Aorta (tissue), 5 donors: ENCODE results near the gene KANTR. TPM values are rescaled to one million over a fixed set of nuclear protein-coding genes. Genes with fewer than 3 reads are reported as not detected.
"Not testable (repeated sequence)": the region's sequence is repeated elsewhere in the genome, so short reads cannot be mapped to it uniquely, and the experiment has no call there.

ENCODE experiments used
- ATAC-seq: fragments of 200-7000 bp; cut with Tn5 transposase; one replicate; pipeline ENCODE4 v1.9.1; 2022; ENCODE audit warnings: moderate library complexity; ENCODE audit not compliant: low FRiP score
- DNase-seq, 2 donors: peaks; one replicate each; pipeline ENCODE4 v3.0.0-alpha.2; 2020
- H3K27ac ChIP-seq, 2 donors: one replicate each; pipeline ENCODE4 v1.5.1; 2013; ENCODE audit warnings: low read length in 2 of 2, mild to moderate bottlenecking in 2 of 2, moderate library complexity in 2 of 2, control low read depth in 1 of 2, inconsistent platforms in 1 of 2, low read depth in 1 of 2
- H3K27me3 ChIP-seq, 2 donors: one replicate each; pipeline ENCODE4 v1.6.1; 2013; ENCODE audit warnings: control low read depth in 1 of 2, low read length in 1 of 2, mild to moderate bottlenecking in 1 of 2, moderate library complexity in 1 of 2; ENCODE audit not compliant: insufficient read depth in 2 of 2, control insufficient read depth in 1 of 2
- H3K36me3 ChIP-seq, 2 donors: one replicate each; pipeline ENCODE4 v1.6.1; 2013; ENCODE audit warnings: control low read depth in 1 of 2, low read length in 1 of 2, mild to moderate bottlenecking in 1 of 2; ENCODE audit not compliant: insufficient read depth in 2 of 2, control insufficient read depth in 1 of 2
- H3K4me1 ChIP-seq, 2 donors: one replicate each; pipeline ENCODE4 v1.6.1; 2013; ENCODE audit warnings: low read length in 2 of 2, control low read depth in 1 of 2, mild to moderate bottlenecking in 1 of 2, moderate library complexity in 1 of 2; ENCODE audit not compliant: insufficient read depth in 2 of 2, control insufficient read depth in 1 of 2
- H3K4me3 ChIP-seq, 2 donors: one replicate each; pipeline ENCODE4 v1.5.1; 2013; ENCODE audit warnings: low read length in 2 of 2, control low read depth in 1 of 2, mild to moderate bottlenecking in 1 of 2
- H3K9me3 ChIP-seq: one replicate; pipeline ENCODE4 v1.6.1; 2013; ENCODE audit warnings: mild to moderate bottlenecking, low read length; ENCODE audit not compliant: control insufficient read depth
- WGBS, 2 donors: extraction: QIAGEN DNeasy Blood & Tissue Kit; methylation state at CpG; one replicate each; pipeline ENCODE4 v1.1.7; 2013; 5-methylcytosine and 5-hydroxymethylcytosine counted together
- intact Hi-C, 2 donors: fragments of 100-400 bp; cut with DNase I; formaldehyde crosslinking; loops; one replicate each; pipeline versions ENCODE4 v1.14.2 to v1.15.0; 2022
- polyA plus RNA-seq, 2 donors: library from polyadenylated mRNA; stranded (reverse); fragments of 200-250 nt; gene quantifications; one replicate each; pipeline ENCODE4 v1.2.3, GENCODE V29; 2013
- total RNA-seq, 2 donors: library from RNA; stranded (reverse); fragmentation: NEBNext Ultra II Directional; extraction: Animal tissue kit (Norgen Biotek cat#: 25700); gene quantifications; one replicate each; pipeline ENCODE4 v1.2.1, GENCODE V29; 2021
- donor health status: healthy with polysubstance abuse.
- donor health status: Bipolar disorder and iron deficiency.
- donor health status: DM: no; HTN: no; CAD: no.
- donor health status: DM: no; HTN: no; CAD: no.
- donor health status: DM: yes; HTN: yes; CAD: no.

KANTR gene
- total and polyA plus RNA-seq, 4 donors, result 1.6 to 27.7 (median 13.0) TPM

- Histone ChIP-seq H3K36me3 (no peaks in the 10 kb centered on the region), H3K27ac (no peak overlapping the region), H3K4me1 (no peaks in the 10 kb centered on the region), H3K4me3 (no peak overlapping the region), H3K9me3 (no peaks in the 10 kb centered on the region), H3K27me3 (no peaks in the 10 kb centered on the region)
- no peak for ATAC-seq
- DNase-seq, result no peak
- intact Hi-C loops, result no loop called here
- 91% methylated on average over 2 of the region's 2 CpGs for WGBS, 2 donors
These were observed 41.6 kb downstream of the KANTR start for GRCh38 chrX:53135581-53135980.

GRCh38 chrX:53153581-53153980, 59.6 kb downstream of the KANTR start:
- Histone ChIP-seq H3K4me1 (no peaks in the 10 kb centered on the region), H3K9me3 (no peaks in the 10 kb centered on the region), H3K27me3 (no peaks in the 10 kb centered on the region), H3K36me3 (no peaks in the 10 kb centered on the region), H3K4me3 (no peak overlapping the region), H3K27ac (no peak overlapping the region)
- ATAC-seq, result no peak
- WGBS, 2 donors, result 79 to 91% methylated on average over 1 of the region's 1 CpG
- DNase-seq, result no peak
- intact Hi-C loops, result no loop called here

- ATAC-seq (no peak), DNase-seq (no peak)
- WGBS, 2 donors, result 79 to 88% methylated on average over 8 of the region's 8 CpGs
- no peak overlapping the region for H3K27ac ChIP-seq
- no peaks in the 10 kb centered on the region for H3K27me3 ChIP-seq
- H3K36me3 ChIP-seq, result no peaks in the 10 kb centered on the region
- intact Hi-C loops, result no loop called here
- H3K4me3 ChIP-seq, result no peak overlapping the region
- no peaks in the 10 kb centered on the region for H3K9me3 ChIP-seq
- H3K4me1 ChIP-seq, result no peaks in the 10 kb centered on the region
These were observed 61.7 kb downstream of the KANTR start for GRCh38 chrX:53155512-53156206.

- no peak overlapping the region for H3K4me3 ChIP-seq
- no peak for ATAC-seq
- H3K4me1 ChIP-seq, result no peaks in the 10 kb centered on the region
- no peaks in the 10 kb centered on the region for H3K27me3 ChIP-seq
- H3K27ac ChIP-seq, result no peak overlapping the region
- H3K36me3 ChIP-seq, result no peaks in the 10 kb centered on the region
- no peak for DNase-seq
- H3K9me3 ChIP-seq, result no peaks in the 10 kb centered on the region
- 85 to 89% methylated on average over 2 of the region's 2 CpGs for WGBS, 2 donors
- intact Hi-C loops, result no loop called here
These were observed 62.3 kb downstream of the KANTR start for GRCh38 chrX:53156207-53156596.

DNA sequence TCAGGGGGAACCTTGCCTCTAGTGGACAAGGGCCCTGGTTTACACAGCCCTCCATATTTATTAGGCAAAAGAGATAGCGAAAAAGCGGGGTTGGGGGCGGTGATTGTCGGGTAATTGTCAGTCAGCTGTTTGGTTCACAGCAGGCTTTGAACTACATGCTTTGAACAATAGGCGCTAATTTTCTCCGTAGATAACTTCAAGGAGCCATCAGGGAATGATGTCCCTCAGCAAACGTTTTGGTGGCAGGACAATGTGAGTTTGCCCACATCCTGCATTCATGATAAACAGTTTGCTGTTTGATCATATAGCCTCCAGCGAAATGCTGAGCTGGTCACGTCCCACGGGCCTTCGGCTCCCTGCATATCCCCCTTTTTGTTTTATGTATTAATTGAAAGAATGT, 65.2 kb downstream of the KANTR start:
- H3K36me3 ChIP-seq, result no peaks in the 10 kb centered on the region
- no peaks in the 10 kb centered on the region for H3K27me3 ChIP-seq
- no peak for DNase-seq
- H3K4me1 ChIP-seq, result no peaks in the 10 kb centered on the region
- no peak for ATAC-seq
- H3K27ac ChIP-seq, result no peak overlapping the region
- H3K4me3 ChIP-seq, result no peak overlapping the region
- intact Hi-C loops, result no loop called here
- no peaks in the 10 kb centered on the region for H3K9me3 ChIP-seq
- 88% methylated on average over 11 of the region's 11 CpGs for WGBS, 2 donors

DNA sequence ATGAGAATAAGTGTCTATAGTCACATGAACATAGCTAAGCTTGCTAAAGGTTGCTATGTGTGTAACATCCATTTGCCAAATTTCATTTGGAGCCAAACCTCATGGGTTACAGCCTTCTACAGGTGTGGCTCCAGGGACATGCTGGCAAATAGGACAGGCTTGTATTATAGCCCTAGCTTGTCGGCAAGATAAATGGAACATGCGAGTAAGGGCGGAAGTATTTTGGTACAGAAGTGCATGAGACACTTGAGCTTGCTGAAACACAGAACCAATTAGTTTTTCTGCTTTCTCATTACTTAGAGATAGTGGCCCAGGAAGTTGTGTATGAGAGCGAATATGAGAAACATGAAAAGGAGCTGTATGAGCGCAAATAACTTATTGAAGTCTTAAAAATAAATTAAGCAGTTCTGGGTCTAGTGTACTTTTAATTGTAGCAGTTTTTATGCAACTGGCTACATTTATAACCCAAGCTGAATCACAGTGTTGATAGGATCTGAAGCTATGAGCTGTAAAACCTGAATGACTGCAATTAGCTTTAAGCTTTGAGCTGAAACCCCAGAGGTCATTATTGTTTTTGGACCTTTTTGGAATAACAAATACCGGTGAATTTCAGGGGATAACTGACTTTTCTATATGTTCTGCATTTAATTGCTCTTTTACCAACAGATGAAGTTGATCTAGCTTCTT, 66.5 kb downstream of the KANTR start:
- no peaks in the 10 kb centered on the region for H3K9me3 ChIP-seq
- H3K36me3 ChIP-seq, result no peaks in the 10 kb centered on the region
- H3K27me3 ChIP-seq, result no peaks in the 10 kb centered on the region
- no peak overlapping the region for H3K27ac ChIP-seq
- no peak for ATAC-seq
- H3K4me1 ChIP-seq, result no peaks in the 10 kb centered on the region
- DNase-seq, result no peak
- H3K4me3 ChIP-seq, result no peak overlapping the region
- intact Hi-C loops, result no loop called here
- 70 to 80% methylated on average over 6 of the region's 6 CpGs for WGBS, 2 donors

DNA sequence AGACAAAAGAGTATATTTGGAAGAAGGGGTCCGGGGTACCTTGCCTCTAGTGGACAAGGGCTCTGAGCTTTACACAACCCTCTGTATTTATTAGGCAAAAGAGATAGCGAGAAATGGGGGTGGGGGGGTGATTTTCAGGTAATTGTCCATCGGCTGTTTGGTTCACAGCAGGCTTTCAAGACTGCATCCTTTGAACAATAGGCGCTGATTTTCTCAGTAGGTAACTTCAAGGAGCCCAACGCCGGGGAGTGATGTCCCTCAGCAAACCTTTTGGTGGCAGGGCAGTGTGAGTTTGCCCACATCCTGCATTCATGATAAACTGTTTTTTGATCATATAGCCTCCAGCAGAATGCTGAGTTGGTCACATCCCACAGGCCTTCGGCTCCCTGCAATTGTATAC, 69.5 kb downstream of the KANTR start:
- H3K4me3 ChIP-seq, result no peak overlapping the region
- intact Hi-C loops, result no loop called here
- no peaks in the 10 kb centered on the region for H3K27me3 ChIP-seq
- no peak overlapping the region for H3K27ac ChIP-seq
- DNase-seq (no peak), ATAC-seq (no peak)
- no peaks in the 10 kb centered on the region for H3K36me3 ChIP-seq
- 65 to 89% methylated on average over 7 of the region's 7 CpGs for WGBS, 2 donors
- H3K4me1 ChIP-seq, result no peaks in the 10 kb centered on the region
- no peaks in the 10 kb centered on the region for H3K9me3 ChIP-seq

GRCh38 chrX:53164566-53164965, 70.6 kb downstream of the KANTR start:
- ATAC-seq, H3K36me3 ChIP-seq, H3K4me1 ChIP-seq, H3K4me3 ChIP-seq, DNase-seq, H3K27me3 ChIP-seq, H3K27ac ChIP-seq, H3K9me3 ChIP-seq, intact Hi-C loops: not testable (repeated sequence)
- WGBS, 2 donors, result 64 to 65% methylated on average over 6 of the region's 6 CpGs

DNA sequence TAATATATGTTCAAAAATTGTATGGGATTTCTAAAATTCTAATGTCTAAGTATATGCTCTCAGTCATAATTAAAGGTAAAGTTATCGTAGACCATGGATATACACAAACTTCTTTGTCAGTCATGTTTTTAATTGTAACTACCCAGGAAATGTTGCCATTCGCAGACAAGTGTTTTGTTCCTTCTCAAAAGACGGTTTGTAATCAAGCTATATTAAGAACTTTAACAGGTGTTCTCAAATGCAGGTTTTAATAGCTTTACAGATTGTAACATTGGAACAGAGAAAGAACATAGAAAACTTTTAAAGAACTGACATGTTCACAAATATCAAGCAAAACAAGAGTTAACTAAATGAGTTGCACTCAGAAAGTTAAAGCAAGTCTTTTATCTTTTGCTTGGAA, 72.2 kb downstream of the KANTR start:
- ATAC-seq, result no peak
- no peak overlapping the region for H3K4me3 ChIP-seq

More for the DNA sequence above, 72.2 kb downstream of the KANTR start:
- no peaks in the 10 kb centered on the region for H3K9me3 ChIP-seq
- WGBS, 2 donors, result 91 to 95% methylated on average over 3 of the region's 3 CpGs
- H3K27ac ChIP-seq, result no peak overlapping the region
- no peaks in the 10 kb centered on the region for H3K27me3 ChIP-seq
- no peak for DNase-seq
- no peaks in the 10 kb centered on the region for H3K36me3 ChIP-seq
- no peaks in the 10 kb centered on the region for H3K4me1 ChIP-seq
- intact Hi-C loops, result no loop called here
